H1 (cell line): ENCODE data around the gene LNPK. TPM values are rescaled to one million over a fixed set of nuclear protein-coding genes. Genes with fewer than 3 reads are reported as not detected.

Source experiments
- CTCF ChIA-PET: fragments of 300-600 bp; sonication (Branson Sonifier 250); formaldehyde crosslinking; loops from one replicate; lab custom pipeline; 2021; ENCODE audit not compliant: partially characterized antibody; lab: Charles Lee
- POLR2A ChIA-PET: fragments of 300-600 bp; sonication (Branson Sonifier 250); formaldehyde crosslinking; loops from one replicate; lab custom pipeline; 2021; ENCODE audit warnings: inconsistent platforms; ENCODE audit not compliant: partially characterized antibody; lab: Charles Lee
- DNase-seq, 2 experiments: peaks; one replicate each; pipeline versions ENCODE4 v3.0.0 to v3.0.0-alpha.2; 2010 to 2022; ENCODE audit warnings: low spot score in 2 of 2, low read depth in 1 of 2, mixed read lengths in 1 of 2
- FAIRE-seq: peaks from 2 replicates; lab custom pipeline; 2011; peaks lifted over from hg19 to GRCh38; lab: Jason Lieb, UNC
- H2AFZ ChIP-seq: 2 replicates; pipeline ENCODE4 v1.8.1; 2012; ENCODE audit warnings: low read length, inconsistent platforms
- H2AK5ac ChIP-seq: 2 replicates; pipeline ENCODE4 v1.6.1; 2013; ENCODE audit warnings: low read depth, low read length
- H2BK120ac ChIP-seq: replicated peaks from 2 replicates; pipeline ENCODE3; 2013; ENCODE audit warnings: low read depth, low read length, inconsistent platforms
- H2BK12ac ChIP-seq: 2 replicates; pipeline ENCODE4 v1.6.1; 2013; ENCODE audit warnings: low read depth, low read length
- H2BK15ac ChIP-seq: 2 replicates; pipeline ENCODE4 v1.6.1; 2013; ENCODE audit warnings: low read length
- H2BK20ac ChIP-seq: 2 replicates; pipeline ENCODE4 v1.6.1; 2013; ENCODE audit warnings: low read length
- H2BK5ac ChIP-seq: 2 replicates; pipeline ENCODE4 v1.6.1; 2013; ENCODE audit warnings: low read depth, low read length
- H3K14ac ChIP-seq: 2 replicates; pipeline ENCODE4 v1.6.1; 2013; ENCODE audit warnings: inconsistent platforms; ENCODE audit not compliant: insufficient read length
- H3K18ac ChIP-seq: 2 replicates; pipeline ENCODE4 v1.6.1; 2013; ENCODE audit warnings: low read length; ENCODE audit errors: extremely low read depth
- H3K23ac ChIP-seq: 2 replicates; pipeline ENCODE4 v1.6.1; 2013; ENCODE audit warnings: inconsistent platforms; ENCODE audit not compliant: insufficient read length
- H3K23me2 ChIP-seq: 2 replicates; pipeline ENCODE4 v1.6.1; 2013; ENCODE audit warnings: low read depth, low read length
- H3K27ac ChIP-seq: 2 replicates; pipeline ENCODE4 v1.6.1; 2011; ENCODE audit warnings: low read depth, low read length, inconsistent platforms
- H3K27me3 ChIP-seq, 4 experiments: replicated peaks in 1 of 4; 1 replicate in 1 of 4; 2 replicates in 3 of 4; pipeline versions ENCODE4 v1.6.1 to v1.8.1; 2011 to 2013; ENCODE audit warnings: low read length in 3 of 4, mild to moderate bottlenecking in 3 of 4, inconsistent platforms in 2 of 4, mixed read lengths in 2 of 4, moderate library complexity in 1 of 4; ENCODE audit not compliant: control insufficient read depth in 3 of 4, insufficient read depth in 3 of 4; ENCODE audit errors: extremely low read depth in 1 of 4
- H3K36me3 ChIP-seq, 4 experiments: 2 replicates each; pipeline versions ENCODE4 v1.6.1 to v1.8.1; 2011 to 2013; ENCODE audit warnings: mild to moderate bottlenecking in 4 of 4, low read length in 3 of 4, moderate library complexity in 2 of 4, control low read depth in 1 of 4, inconsistent platforms in 1 of 4; ENCODE audit not compliant: insufficient read depth in 4 of 4, control insufficient read depth in 2 of 4
- H3K4ac ChIP-seq: replicated peaks from 2 replicates; pipeline ENCODE3; 2013; ENCODE audit warnings: low read length, low read depth, mixed read lengths, inconsistent platforms; ENCODE audit not compliant: insufficient read length
- H3K4me1 ChIP-seq, 4 experiments: replicated peaks in 1 of 4; 1 replicate in 1 of 4; 2 replicates in 3 of 4; pipeline versions ENCODE4 v1.6.1 to v1.8.1; 2011 to 2013; ENCODE audit warnings: low read length in 3 of 4, inconsistent platforms in 2 of 4, mixed read lengths in 1 of 4; ENCODE audit not compliant: insufficient read depth in 4 of 4, control insufficient read depth in 3 of 4
- H3K4me2 ChIP-seq, 2 experiments: 2 replicates each; pipeline versions ENCODE4 v1.6.1 to v1.8.1; 2011 to 2013; ENCODE audit warnings: low read depth in 2 of 2, low read length in 2 of 2, control low read depth in 1 of 2, inconsistent platforms in 1 of 2, mild to moderate bottlenecking in 1 of 2; ENCODE audit not compliant: insufficient read depth in 1 of 2
- H3K4me3 ChIP-seq, 4 experiments: fragments of 200-600, 300-600 bp in 1 of 4; sonication (generic), shearing (Covaris generic), sonication (Bioruptor Twin) in 1 of 4; 2 replicates each; pipeline versions ENCODE4 v1.5.1 to v1.8.1; 2011 to 2016; ENCODE audit warnings: low read length in 4 of 4, low read depth in 3 of 4, control low read depth in 2 of 4, inconsistent platforms in 2 of 4, mild to moderate bottlenecking in 2 of 4, mixed read lengths in 1 of 4, moderate library complexity in 1 of 4; ENCODE audit not compliant: insufficient read depth in 2 of 4; ENCODE audit errors: extremely low read depth in 1 of 4
- H3K56ac ChIP-seq: replicated peaks from 2 replicates; pipeline ENCODE3; 2013; ENCODE audit warnings: low read depth, mild to moderate bottlenecking, mixed read lengths, low read length, inconsistent platforms; ENCODE audit not compliant: insufficient read length
- H3K79me1 ChIP-seq: 2 replicates; pipeline ENCODE4 v1.6.1; 2013; ENCODE audit warnings: low read depth, low read length, control low read depth
- H3K79me2 ChIP-seq, 2 experiments: 2 replicates each; pipeline versions ENCODE4 v1.6.1 to v1.8.1; 2012 to 2013; ENCODE audit warnings: low read length in 2 of 2, mild to moderate bottlenecking in 2 of 2, inconsistent platforms in 1 of 2; ENCODE audit not compliant: insufficient read depth in 2 of 2, control insufficient read depth in 1 of 2
- H3K9ac ChIP-seq, 4 experiments: replicated peaks in 1 of 4; 1 replicate in 1 of 4; 2 replicates in 3 of 4; pipeline versions ENCODE4 v1.6.1 to v1.8.1; 2011 to 2013; ENCODE audit warnings: low read depth in 3 of 4, low read length in 3 of 4, control low read depth in 2 of 4, mild to moderate bottlenecking in 2 of 4, moderate library complexity in 2 of 4, inconsistent platforms in 1 of 4; ENCODE audit errors: extremely low read depth in 1 of 4
- H3K9me3 ChIP-seq, 2 experiments: 2 replicates each; pipeline versions ENCODE4 v1.6.1 to v1.8.1; 2012 to 2013; ENCODE audit warnings: mild to moderate bottlenecking in 2 of 2, moderate library complexity in 2 of 2, control low read depth in 1 of 2, inconsistent platforms in 1 of 2, low read depth in 1 of 2, low read length in 1 of 2, mixed read lengths in 1 of 2; ENCODE audit not compliant: insufficient read depth in 2 of 2
- H4K20me1 ChIP-seq, 2 experiments: replicated peaks in 1 of 2; 2 replicates each; pipeline versions ENCODE3 to v1.8.1; 2011 to 2013; ENCODE audit warnings: inconsistent platforms in 2 of 2, low read length in 2 of 2, mild to moderate bottlenecking in 1 of 2; ENCODE audit not compliant: insufficient read depth in 2 of 2, control insufficient read depth in 1 of 2
- H4K5ac ChIP-seq: 2 replicates; pipeline ENCODE4 v1.6.1; 2013; ENCODE audit warnings: low read length, low read depth, mixed read lengths, inconsistent platforms; ENCODE audit not compliant: insufficient read length
- H4K8ac ChIP-seq: 2 replicates; pipeline ENCODE4 v1.8.0; 2013; ENCODE audit warnings: mild to moderate bottlenecking, moderate library complexity, low read length, inconsistent platforms; ENCODE audit not compliant: insufficient read depth; ENCODE audit errors: extremely low read depth
- H4K91ac ChIP-seq: replicated peaks from 2 replicates; pipeline ENCODE3; 2013; ENCODE audit warnings: low read length, mixed read lengths, inconsistent platforms; ENCODE audit not compliant: insufficient read length
- ASH2L ChIP-seq: fragments of 200-600, 300-600 bp; sonication (generic); IDR thresholded peaks from one replicate; pipeline ENCODE4 v1.7.1; 2017; ENCODE audit warnings: low read length
- BRCA1 ChIP-seq: IDR thresholded peaks from 2 replicates; pipeline ENCODE4 v1.6.1; 2012; ENCODE audit warnings: low read depth, low read length, improper control_type of control experiment
- EZH2 ChIP-seq: fragments of 200-600 bp; sonication (generic); IDR thresholded peaks from 2 replicates; pipeline ENCODE4 v1.7.1; 2012; ENCODE audit warnings: low read depth, mild to moderate bottlenecking, moderate library complexity, low read length, inconsistent platforms; ENCODE audit not compliant: severe bottlenecking
- JUND ChIP-seq: IDR thresholded peaks from 2 replicates; pipeline ENCODE4 v1.6.1; 2011; ENCODE audit warnings: mild to moderate bottlenecking, improper control_type of control experiment, low read length
- MAX ChIP-seq: IDR thresholded peaks from 2 replicates; pipeline ENCODE4 v1.6.1; 2012; ENCODE audit warnings: inconsistent platforms
- POLR2A ChIP-seq, 2 experiments: IDR thresholded peaks; 1 replicate in 1 of 2; 2 replicates in 1 of 2; pipeline ENCODE4 v1.6.1; 2011; ENCODE audit warnings: low read depth in 2 of 2, low read length in 2 of 2, mild to moderate bottlenecking in 2 of 2; ENCODE audit errors: control extremely low read depth in 1 of 2
- POU5F1 ChIP-seq: IDR thresholded peaks from 2 replicates; pipeline ENCODE4 v1.6.1; 2011; ENCODE audit warnings: low read depth, mild to moderate bottlenecking, low read length, moderate library complexity
- RFX5 ChIP-seq: IDR thresholded peaks from 2 replicates; pipeline ENCODE4 v1.6.1; 2011; ENCODE audit warnings: low read depth, low read length, improper control_type of control experiment, borderline replicate concordance
- SAP30 ChIP-seq: fragments of 300-600 bp; sonication (generic); IDR thresholded peaks from 2 replicates; pipeline ENCODE4 v1.7.1; 2012; ENCODE audit warnings: low read length, moderate library complexity, mild to moderate bottlenecking, inconsistent platforms; ENCODE audit not compliant: insufficient read depth, insufficient replicate concordance
- SP1 ChIP-seq: IDR thresholded peaks from 2 replicates; pipeline ENCODE4 v1.6.1; 2011; ENCODE audit warnings: low read depth, low read length
- SP4 ChIP-seq: IDR thresholded peaks from 2 replicates; pipeline ENCODE4 v1.6.1; 2012; ENCODE audit warnings: low read length, inconsistent platforms
- TCF12 ChIP-seq: IDR thresholded peaks from 2 replicates; pipeline ENCODE4 v1.6.1; 2011; ENCODE audit warnings: low read depth, mild to moderate bottlenecking, low read length
- YY1 ChIP-seq: IDR thresholded peaks from 2 replicates; pipeline ENCODE4 v1.6.1; 2011; ENCODE audit warnings: low read depth, mild to moderate bottlenecking, low read length
- WGBS, 2 experiments: shearing (Covaris generic) in 1 of 2; methylation state at CpG; one replicate each; pipeline versions ENCODE4 v1.1.6 to v1.1.7; 2013 to 2015; ENCODE audit warnings: low lambda C conversion rate in 2 of 2, mixed read lengths in 2 of 2, inconsistent platforms in 1 of 2, low coverage in 1 of 2, missing lambda C conversion rate in 1 of 2; ENCODE audit not compliant: insufficient replicate concordance in 2 of 2, insufficient coverage in 1 of 2, insufficient read length in 1 of 2; ENCODE audit errors: extremely low coverage in 1 of 2, missing lambda C conversion rate in 1 of 2; 5-methylcytosine and 5-hydroxymethylcytosine counted together
- polyA plus RNA-seq, 7 experiments: library from polyadenylated mRNA; depleted of rRNA in 3 of 7; stranded (reverse) in 5 of 7; unstranded in 2 of 7; fragments of >200 nt in 5 of 7; fragments of 200-250 nt in 2 of 7; gene quantifications; 1 replicate in 5 of 7; 2 replicates in 1 of 7; 4 replicates in 1 of 7; pipeline versions ENCODE4 v1.2.1 to v1.2.3, GENCODE V29; 2011 to 2013; ENCODE audit warnings: missing spikeins in 2 of 7, mixed read lengths in 2 of 7
- total RNA-seq: library from RNA; stranded (reverse); fragmentation: NEBNext Ultra II Directional; extraction: Animal tissue kit (Norgen Biotek cat#: 25700); gene quantifications from 2 replicates; pipeline ENCODE4 v1.2.1, GENCODE V29; 2021

LNPK gene
- total and polyA plus RNA-seq, 2 of the 8 experiments (the other 6 are each of a cell fraction or from before 2014, with no cell fraction given): 3.1 to 10.3 TPM

GRCh38 chr2:175935289-175936181, 66.5 kb downstream of the LNPK start:
- no peak overlapping the region for H2BK5ac ChIP-seq
- TF ChIP-seq SP4: no peak
- no peak for TF ChIP-seq YY1
- TF ChIP-seq ASH2L: no peak
- TF ChIP-seq MAX: no peak
- no peak for TF ChIP-seq RFX5
- TF ChIP-seq JUND: no peak
- TF ChIP-seq TCF12: no peak
- TF ChIP-seq POU5F1: no peak
- TF ChIP-seq EZH2: no peak
- no peak for TF ChIP-seq BRCA1
- TF ChIP-seq SP1: no peak
- TF ChIP-seq SAP30: no peak
- TF ChIP-seq POLR2A (IDR thresholded peaks at IDR 0.05; ENCODE audit: control extremely low read depth in 1 of 2, low read depth in 2 of 2, low read length in 2 of 2): no peak

More at GRCh38 chr2:175935289-175936181, 66.5 kb downstream of the LNPK start:
- Histone ChIP-seq H3K23ac (no peak overlapping the region), H2BK15ac (no peak overlapping the region), H4K91ac (no peak overlapping the region), H2BK20ac (no peak overlapping the region), H4K20me1 (no peaks in the 10 kb centered on the region), H3K23me2 (no peaks in the 10 kb centered on the region), H3K56ac (no peak overlapping the region), H4K8ac (no peak overlapping the region), H3K9me3 (no peaks in the 10 kb centered on the region), H3K4me1 (no peaks in the 10 kb centered on the region), H2AK5ac (no peak overlapping the region), H3K18ac (no peak overlapping the region), H4K5ac (no peak overlapping the region), H3K9ac (no peak overlapping the region), H3K79me2 (no peaks in the 10 kb centered on the region), H3K27me3 (no peaks in the 10 kb centered on the region), H3K4me3 (no peak overlapping the region), H3K14ac (no peak overlapping the region), H3K27ac (no peak overlapping the region), H3K4ac (no peak overlapping the region), H3K79me1 (no peaks in the 10 kb centered on the region), H2BK120ac (no peak overlapping the region), H2AFZ (no peak overlapping the region), H3K36me3 (no peaks in the 10 kb centered on the region), H3K4me2 (no peak overlapping the region), H2BK12ac (no peak overlapping the region)
- ChIA-PET CTCF (interaction anchor here (1.4 kb wide), 1 partner anchor 61 kb away, joined by 3 read pairs; no protein-coding TSS in a partner anchor), POLR2A (interaction anchor here (0.5 kb wide), 1 partner anchor 318 kb away, joined by 4 read pairs; no protein-coding TSS in a partner anchor)
- DNase-seq (no peak), FAIRE-seq (no peak)
- 89% methylated on average over 3 of the region's 3 CpGs; no CpG with 5 or more reads in 1 of the 2 experiments for WGBS, 2 experiments
